H1 (cell line): ENCODE measurements around the gene ZNF814. TPM values are rescaled to one million over a fixed set of nuclear protein-coding genes. Genes with fewer than 3 reads are reported as not detected.

Experiments used
- CTCF ChIA-PET: fragments of 300-600 bp; sonication (Branson Sonifier 250); formaldehyde crosslinking; loops from one replicate; lab custom pipeline; 2021; ENCODE audit not compliant: partially characterized antibody; lab: Charles Lee
- POLR2A ChIA-PET: fragments of 300-600 bp; sonication (Branson Sonifier 250); formaldehyde crosslinking; loops from one replicate; lab custom pipeline; 2021; ENCODE audit warnings: inconsistent platforms; ENCODE audit not compliant: partially characterized antibody; lab: Charles Lee
- DNase-seq, 2 experiments: peaks; one replicate each; pipeline versions ENCODE4 v3.0.0 to v3.0.0-alpha.2; 2010 to 2022; ENCODE audit warnings: low spot score in 2 of 2, low read depth in 1 of 2, mixed read lengths in 1 of 2
- FAIRE-seq: peaks from 2 replicates; lab custom pipeline; 2011; peaks lifted over from hg19 to GRCh38; lab: Jason Lieb, UNC
- H2AFZ ChIP-seq: 2 replicates; pipeline ENCODE4 v1.8.1; 2012; ENCODE audit warnings: low read length, inconsistent platforms
- H2AK5ac ChIP-seq: 2 replicates; pipeline ENCODE4 v1.6.1; 2013; ENCODE audit warnings: low read depth, low read length
- H2BK120ac ChIP-seq: replicated peaks from 2 replicates; pipeline ENCODE3; 2013; ENCODE audit warnings: low read depth, low read length, inconsistent platforms
- H2BK12ac ChIP-seq: 2 replicates; pipeline ENCODE4 v1.6.1; 2013; ENCODE audit warnings: low read depth, low read length
- H2BK15ac ChIP-seq: 2 replicates; pipeline ENCODE4 v1.6.1; 2013; ENCODE audit warnings: low read length
- H2BK20ac ChIP-seq: 2 replicates; pipeline ENCODE4 v1.6.1; 2013; ENCODE audit warnings: low read length
- H2BK5ac ChIP-seq: 2 replicates; pipeline ENCODE4 v1.6.1; 2013; ENCODE audit warnings: low read depth, low read length
- H3K14ac ChIP-seq: 2 replicates; pipeline ENCODE4 v1.6.1; 2013; ENCODE audit warnings: inconsistent platforms; ENCODE audit not compliant: insufficient read length
- H3K18ac ChIP-seq: 2 replicates; pipeline ENCODE4 v1.6.1; 2013; ENCODE audit warnings: low read length; ENCODE audit errors: extremely low read depth
- H3K23ac ChIP-seq: 2 replicates; pipeline ENCODE4 v1.6.1; 2013; ENCODE audit warnings: inconsistent platforms; ENCODE audit not compliant: insufficient read length
- H3K23me2 ChIP-seq: 2 replicates; pipeline ENCODE4 v1.6.1; 2013; ENCODE audit warnings: low read depth, low read length
- H3K27ac ChIP-seq: 2 replicates; pipeline ENCODE4 v1.6.1; 2011; ENCODE audit warnings: low read depth, low read length, inconsistent platforms
- H3K27me3 ChIP-seq, 4 experiments: replicated peaks in 1 of 4; 1 replicate in 1 of 4; 2 replicates in 3 of 4; pipeline versions ENCODE4 v1.6.1 to v1.8.1; 2011 to 2013; ENCODE audit warnings: low read length in 3 of 4, mild to moderate bottlenecking in 3 of 4, inconsistent platforms in 2 of 4, mixed read lengths in 2 of 4, moderate library complexity in 1 of 4; ENCODE audit not compliant: control insufficient read depth in 3 of 4, insufficient read depth in 3 of 4; ENCODE audit errors: extremely low read depth in 1 of 4
- H3K36me3 ChIP-seq, 4 experiments: 2 replicates each; pipeline versions ENCODE4 v1.6.1 to v1.8.1; 2011 to 2013; ENCODE audit warnings: mild to moderate bottlenecking in 4 of 4, low read length in 3 of 4, moderate library complexity in 2 of 4, control low read depth in 1 of 4, inconsistent platforms in 1 of 4; ENCODE audit not compliant: insufficient read depth in 4 of 4, control insufficient read depth in 2 of 4
- H3K4ac ChIP-seq: replicated peaks from 2 replicates; pipeline ENCODE3; 2013; ENCODE audit warnings: low read length, low read depth, mixed read lengths, inconsistent platforms; ENCODE audit not compliant: insufficient read length
- H3K4me1 ChIP-seq, 4 experiments: replicated peaks in 1 of 4; 1 replicate in 1 of 4; 2 replicates in 3 of 4; pipeline versions ENCODE4 v1.6.1 to v1.8.1; 2011 to 2013; ENCODE audit warnings: low read length in 3 of 4, inconsistent platforms in 2 of 4, mixed read lengths in 1 of 4; ENCODE audit not compliant: insufficient read depth in 4 of 4, control insufficient read depth in 3 of 4
- H3K4me2 ChIP-seq, 2 experiments: 2 replicates each; pipeline versions ENCODE4 v1.6.1 to v1.8.1; 2011 to 2013; ENCODE audit warnings: low read depth in 2 of 2, low read length in 2 of 2, control low read depth in 1 of 2, inconsistent platforms in 1 of 2, mild to moderate bottlenecking in 1 of 2; ENCODE audit not compliant: insufficient read depth in 1 of 2
- H3K4me3 ChIP-seq, 4 experiments: fragments of 200-600, 300-600 bp in 1 of 4; sonication (generic), shearing (Covaris generic), sonication (Bioruptor Twin) in 1 of 4; 2 replicates each; pipeline versions ENCODE4 v1.5.1 to v1.8.1; 2011 to 2016; ENCODE audit warnings: low read length in 4 of 4, low read depth in 3 of 4, control low read depth in 2 of 4, inconsistent platforms in 2 of 4, mild to moderate bottlenecking in 2 of 4, mixed read lengths in 1 of 4, moderate library complexity in 1 of 4; ENCODE audit not compliant: insufficient read depth in 2 of 4; ENCODE audit errors: extremely low read depth in 1 of 4
- H3K56ac ChIP-seq: replicated peaks from 2 replicates; pipeline ENCODE3; 2013; ENCODE audit warnings: low read depth, mild to moderate bottlenecking, mixed read lengths, low read length, inconsistent platforms; ENCODE audit not compliant: insufficient read length
- H3K79me1 ChIP-seq: 2 replicates; pipeline ENCODE4 v1.6.1; 2013; ENCODE audit warnings: low read depth, low read length, control low read depth
- H3K79me2 ChIP-seq, 2 experiments: 2 replicates each; pipeline versions ENCODE4 v1.6.1 to v1.8.1; 2012 to 2013; ENCODE audit warnings: low read length in 2 of 2, mild to moderate bottlenecking in 2 of 2, inconsistent platforms in 1 of 2; ENCODE audit not compliant: insufficient read depth in 2 of 2, control insufficient read depth in 1 of 2
- H3K9ac ChIP-seq, 4 experiments: replicated peaks in 1 of 4; 1 replicate in 1 of 4; 2 replicates in 3 of 4; pipeline versions ENCODE4 v1.6.1 to v1.8.1; 2011 to 2013; ENCODE audit warnings: low read depth in 3 of 4, low read length in 3 of 4, control low read depth in 2 of 4, mild to moderate bottlenecking in 2 of 4, moderate library complexity in 2 of 4, inconsistent platforms in 1 of 4; ENCODE audit errors: extremely low read depth in 1 of 4
- H3K9me3 ChIP-seq, 2 experiments: 2 replicates each; pipeline versions ENCODE4 v1.6.1 to v1.8.1; 2012 to 2013; ENCODE audit warnings: mild to moderate bottlenecking in 2 of 2, moderate library complexity in 2 of 2, control low read depth in 1 of 2, inconsistent platforms in 1 of 2, low read depth in 1 of 2, low read length in 1 of 2, mixed read lengths in 1 of 2; ENCODE audit not compliant: insufficient read depth in 2 of 2
- H4K20me1 ChIP-seq, 2 experiments: replicated peaks in 1 of 2; 2 replicates each; pipeline versions ENCODE3 to v1.8.1; 2011 to 2013; ENCODE audit warnings: inconsistent platforms in 2 of 2, low read length in 2 of 2, mild to moderate bottlenecking in 1 of 2; ENCODE audit not compliant: insufficient read depth in 2 of 2, control insufficient read depth in 1 of 2
- H4K5ac ChIP-seq: 2 replicates; pipeline ENCODE4 v1.6.1; 2013; ENCODE audit warnings: low read length, low read depth, mixed read lengths, inconsistent platforms; ENCODE audit not compliant: insufficient read length
- H4K8ac ChIP-seq: 2 replicates; pipeline ENCODE4 v1.8.0; 2013; ENCODE audit warnings: mild to moderate bottlenecking, moderate library complexity, low read length, inconsistent platforms; ENCODE audit not compliant: insufficient read depth; ENCODE audit errors: extremely low read depth
- H4K91ac ChIP-seq: replicated peaks from 2 replicates; pipeline ENCODE3; 2013; ENCODE audit warnings: low read length, mixed read lengths, inconsistent platforms; ENCODE audit not compliant: insufficient read length
- ASH2L ChIP-seq: fragments of 200-600, 300-600 bp; sonication (generic); IDR thresholded peaks from one replicate; pipeline ENCODE4 v1.7.1; 2017; ENCODE audit warnings: low read length
- ATF2 ChIP-seq: IDR thresholded peaks from 2 replicates; pipeline ENCODE4 v1.6.1; 2012; ENCODE audit warnings: low read length, inconsistent platforms
- BACH1 ChIP-seq: IDR thresholded peaks from 2 replicates; pipeline ENCODE4 v1.6.1; 2012; ENCODE audit warnings: low read length, improper control_type of control experiment
- CBX8 ChIP-seq: fragments of 300-800, 300-1000 bp; sonication (generic); IDR thresholded peaks from 2 replicates; pipeline ENCODE4 v1.7.1; 2016; ENCODE audit warnings: low read depth, low read length, borderline replicate concordance
- CTBP2 ChIP-seq: IDR thresholded peaks from 2 replicates; pipeline ENCODE4 v1.7.0; 2011; ENCODE audit warnings: borderline replicate concordance, mild to moderate bottlenecking, moderate library complexity, mixed read lengths, low read length; ENCODE audit not compliant: insufficient read depth, insufficient read length
- EGR1 ChIP-seq: IDR thresholded peaks from 2 replicates; pipeline ENCODE4 v1.6.1; 2011; ENCODE audit warnings: low read depth, low read length, borderline replicate concordance
- MAX ChIP-seq: IDR thresholded peaks from 2 replicates; pipeline ENCODE4 v1.6.1; 2012; ENCODE audit warnings: inconsistent platforms
- SP4 ChIP-seq: IDR thresholded peaks from 2 replicates; pipeline ENCODE4 v1.6.1; 2012; ENCODE audit warnings: low read length, inconsistent platforms
- SRF ChIP-seq: IDR thresholded peaks from 2 replicates; pipeline ENCODE4 v1.6.1; 2011; ENCODE audit warnings: mild to moderate bottlenecking, low read depth, low read length, moderate library complexity
- WGBS, 2 experiments: shearing (Covaris generic) in 1 of 2; methylation state at CpG; one replicate each; pipeline versions ENCODE4 v1.1.6 to v1.1.7; 2013 to 2015; ENCODE audit warnings: low lambda C conversion rate in 2 of 2, mixed read lengths in 2 of 2, inconsistent platforms in 1 of 2, low coverage in 1 of 2, missing lambda C conversion rate in 1 of 2; ENCODE audit not compliant: insufficient replicate concordance in 2 of 2, insufficient coverage in 1 of 2, insufficient read length in 1 of 2; ENCODE audit errors: extremely low coverage in 1 of 2, missing lambda C conversion rate in 1 of 2; 5-methylcytosine and 5-hydroxymethylcytosine counted together
- polyA plus RNA-seq, 7 experiments: library from polyadenylated mRNA; depleted of rRNA in 3 of 7; stranded (reverse) in 5 of 7; unstranded in 2 of 7; fragments of >200 nt in 5 of 7; fragments of 200-250 nt in 2 of 7; gene quantifications; 1 replicate in 5 of 7; 2 replicates in 1 of 7; 4 replicates in 1 of 7; pipeline versions ENCODE4 v1.2.1 to v1.2.3, GENCODE V29; 2011 to 2013; ENCODE audit warnings: missing spikeins in 2 of 7, mixed read lengths in 2 of 7
- total RNA-seq: library from RNA; stranded (reverse); fragmentation: NEBNext Ultra II Directional; extraction: Animal tissue kit (Norgen Biotek cat#: 25700); gene quantifications from 2 replicates; pipeline ENCODE4 v1.2.1, GENCODE V29; 2021

ZNF814 gene
- total and polyA plus RNA-seq, 2 of the 8 experiments (the other 6 are each of a cell fraction or from before 2014, with no cell fraction given) = 90.9 to 99.6 TPM

GRCh38 chr19:57803594-57804325, 85.1 kb downstream of the ZNF814 start:
- peak overlapping the region; percentile 93 for H3K27ac ChIP-seq
- H3K79me1 ChIP-seq = no peaks in the 10 kb centered on the region
- H3K4me1 ChIP-seq = peaks cover 7 to 23% (median 14%) of the 10 kb centered on the region in 4 experiments
- no peak overlapping the region for H2BK20ac ChIP-seq
- 4% methylated on average over 14 of the region's 19 CpGs; no CpG with 5 or more reads in 1 of the 2 experiments for WGBS, 2 experiments
- peak overlapping the region; percentile 72 for H4K8ac ChIP-seq
- H4K91ac ChIP-seq = peak overlapping the region; percentile 22
- H4K20me1 ChIP-seq = peaks cover 0 to 2% of the 10 kb centered on the region in 2 experiments
- H3K79me2 ChIP-seq = peaks cover 0 to 2% of the 10 kb centered on the region in 2 experiments; a peak in 1 of 4 replicates
- FAIRE-seq (peak; percentile 81), DNase-seq (peak in 1 of 2 experiments; percentile 78)
- peak overlapping the region; percentile 93 for H3K18ac ChIP-seq
- peak overlapping the region; percentile 72 to 95 (median 80) for H3K9ac ChIP-seq
- peak overlapping the region; percentile 94 for H2BK5ac ChIP-seq
- POLR2A ChIA-PET = interaction anchor here (0.6 to 4.8 kb wide), 14 partner anchors 8 to 524 kb away, joined by 3 to 36 read pairs (median 6); partner anchors contain the start of genes ZNF460, ZNF552, ZNF586 and ZNF776
- H3K9me3 ChIP-seq = no peaks in the 10 kb centered on the region
- CTCF ChIA-PET = interaction anchor here (0.5 to 0.8 kb wide), 2 partner anchors 26 to 41 kb away, joined by 3 to 4 read pairs; partner anchors contain the start of gene ZNF587B
- peak overlapping the region; percentile 77 for H3K56ac ChIP-seq
- no peaks in the 10 kb centered on the region for H3K27me3 ChIP-seq
- H2BK15ac ChIP-seq = no peak overlapping the region; the same call in 1 of the 2 replicates
- peak overlapping the region; percentile 69 to 99 for H3K4me2 ChIP-seq
- H4K5ac ChIP-seq = peak overlapping the region; percentile 91
- peak overlapping the region; percentile 49 to 90 (median 74) for H3K4me3 ChIP-seq
- no peak overlapping the region for H3K23ac ChIP-seq
- peak overlapping the region; percentile 90; the same call in 1 of the 2 replicates for H2BK12ac ChIP-seq
- no peak overlapping the region for H3K4ac ChIP-seq
- H3K14ac ChIP-seq = no peak overlapping the region
- peak overlapping the region; percentile 65; the same call in 1 of the 2 replicates for H2AK5ac ChIP-seq
- H3K23me2 ChIP-seq = peaks cover 10% of the 10 kb centered on the region; the same call in 1 of the 2 replicates
- H2BK120ac ChIP-seq = no peak overlapping the region
- no peak overlapping the region for H2AFZ ChIP-seq
- H3K36me3 ChIP-seq = peaks cover 0 to 15% (median 9%) of the 10 kb centered on the region in 4 experiments; a peak in 5 of 8 replicates
- TF ChIP-seq ATF2 (no peak), EGR1 (no peak), CBX8 (no peak), ASH2L (peak; percentile 86), BACH1 (no peak), SP4 (no peak), MAX (no peak), SRF (no peak), CTBP2 (no peak)
